HG02623 (cell line): ENCODE data around the gene TEX13C.
A peak's percentile ranks its signal among the peaks of the same experiment; 100 is the strongest.
"Not testable (repeated sequence)": the region's sequence is repeated elsewhere in the genome, so short reads cannot be mapped to it uniquely, and the experiment has no call there.

Experiments used
- ATAC-seq: cut with Tn5 transposase; IDR thresholded peaks from one replicate; pipeline ENCODE4 v1.9.1; 2021; ENCODE audit warnings: moderate library complexity; ENCODE audit not compliant: unreplicated experiment

The TEX13C gene

DNA sequence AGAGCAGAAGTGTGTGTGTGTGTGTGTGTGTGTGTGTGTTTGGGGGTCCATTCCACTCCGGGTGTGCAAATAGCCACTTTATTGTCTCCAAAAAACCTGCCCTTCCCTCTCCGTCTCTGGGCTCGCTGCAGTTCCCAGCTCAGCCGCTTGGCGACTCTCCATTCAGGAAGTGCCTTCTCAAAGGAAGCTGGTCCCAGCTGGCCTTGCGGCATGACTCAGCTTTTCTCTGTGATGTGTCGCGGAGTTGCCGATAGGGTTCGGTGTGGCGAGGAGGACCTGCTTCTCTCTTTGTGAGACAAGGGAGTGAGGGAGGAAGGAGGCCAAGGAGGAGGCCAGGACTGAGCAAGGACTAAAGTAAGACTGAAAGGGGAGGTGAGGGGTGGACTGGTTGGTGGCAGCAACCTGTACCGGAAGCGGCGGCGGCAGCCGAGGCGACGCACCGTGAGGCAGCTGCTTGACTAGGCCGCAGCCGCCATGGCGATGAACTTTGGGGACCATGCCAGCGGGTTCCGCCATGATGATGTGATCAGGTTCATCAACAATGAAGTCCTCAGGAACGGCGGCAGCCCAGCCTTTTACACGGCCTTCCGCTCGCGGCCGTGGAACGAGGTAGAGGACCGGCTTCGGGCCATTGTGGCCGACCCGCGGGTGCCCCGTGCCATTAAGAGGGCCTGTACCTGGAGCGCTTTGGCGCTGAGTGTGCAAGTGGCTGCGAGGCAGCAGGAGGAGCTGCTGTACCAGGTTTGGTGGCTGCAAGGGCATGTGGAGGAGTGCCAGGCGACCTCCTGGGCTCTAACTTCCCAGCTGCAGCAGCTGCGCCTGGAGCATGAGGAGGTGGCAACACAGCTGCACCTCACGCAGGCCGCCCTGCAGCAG lies at the start of gene TEX13C:
Gene TEX13C (plus strand): TSS at position 226 of the 876 bp plus-strand sequence. CDS start 249 bp downstream, at position 475.
- no peak for ATAC-seq

DNA sequence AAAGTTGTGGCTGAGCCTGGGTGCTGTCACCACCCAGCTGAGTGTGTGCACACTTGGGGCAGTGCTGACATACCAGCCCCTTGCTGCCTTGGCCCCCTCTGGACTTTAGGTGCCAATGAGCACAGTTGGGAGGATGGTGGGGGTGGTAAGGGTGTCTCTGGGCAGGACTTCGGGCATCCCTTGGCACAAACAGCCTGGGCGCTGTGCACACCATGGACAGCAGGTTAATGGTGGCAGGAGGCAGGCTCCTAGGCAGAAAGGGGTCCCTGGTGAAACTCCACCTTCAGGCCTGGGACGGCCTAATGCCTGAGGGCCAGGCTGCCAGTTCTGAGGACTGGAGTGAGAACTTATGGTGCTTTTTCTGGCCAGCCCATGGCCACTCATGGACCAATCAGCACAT lies 32.4 kb upstream of the TEX13C start:
- no peak for ATAC-seq

DNA sequence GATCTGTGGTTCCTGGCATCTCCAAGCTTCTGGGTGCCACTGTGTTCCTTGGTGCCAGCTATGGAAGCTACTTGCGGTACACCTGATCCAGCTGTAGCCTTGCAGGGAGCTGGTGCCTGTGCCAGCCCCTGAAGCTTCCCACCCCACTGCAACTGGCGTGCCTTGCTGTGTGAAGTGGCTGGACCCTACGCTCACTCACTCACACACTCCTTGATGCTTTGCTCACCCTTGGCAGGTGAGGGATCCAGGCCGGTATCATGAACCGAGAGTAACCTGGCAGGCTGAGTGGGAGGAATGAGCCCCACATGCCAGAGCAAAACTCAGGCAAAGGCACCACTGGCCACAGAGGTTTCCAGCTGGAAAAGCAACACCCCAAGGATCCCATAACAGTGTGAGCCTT lies 31.3 kb upstream of the TEX13C start:
- no peak for ATAC-seq

DNA sequence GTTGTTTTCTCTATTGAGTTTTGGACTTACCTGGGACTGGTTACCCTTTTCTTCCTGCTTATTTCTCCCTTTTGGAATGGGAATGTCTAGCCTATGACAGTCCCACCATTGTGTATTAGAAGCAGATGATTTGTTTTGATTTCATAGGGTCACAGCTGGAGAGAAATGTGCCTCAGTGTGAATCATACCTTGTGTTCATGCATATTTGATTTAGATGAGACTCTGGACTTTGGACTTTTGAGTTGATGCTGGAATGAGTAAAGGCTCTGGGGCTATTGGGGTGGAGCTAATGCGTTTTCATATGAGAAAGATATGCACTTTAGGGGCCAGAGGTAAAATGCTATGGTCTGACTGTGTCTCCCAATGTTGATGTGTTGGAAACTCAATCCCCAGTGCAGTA lies 30.5 kb upstream of the TEX13C start:
- no peak for ATAC-seq

DNA sequence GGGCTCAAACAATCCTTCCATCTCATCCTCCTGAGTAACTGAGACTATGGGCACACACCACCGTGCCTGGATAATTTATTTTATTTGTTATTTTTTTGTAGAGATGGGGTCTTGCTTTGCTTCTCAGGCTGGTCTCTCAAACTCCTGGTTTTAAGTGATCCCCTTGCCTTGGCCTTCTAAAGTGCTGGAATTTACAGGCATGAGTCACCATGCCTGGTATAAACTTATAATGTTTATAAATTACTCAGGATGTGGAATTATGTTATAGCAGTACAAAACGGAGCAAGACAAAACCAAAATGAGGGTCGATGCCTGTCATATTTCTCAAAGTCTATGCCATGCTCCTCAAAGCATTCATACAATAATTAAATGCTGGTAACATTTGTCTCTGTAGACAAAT lies 29.8 kb upstream of the TEX13C start:
- no peak for ATAC-seq

DNA sequence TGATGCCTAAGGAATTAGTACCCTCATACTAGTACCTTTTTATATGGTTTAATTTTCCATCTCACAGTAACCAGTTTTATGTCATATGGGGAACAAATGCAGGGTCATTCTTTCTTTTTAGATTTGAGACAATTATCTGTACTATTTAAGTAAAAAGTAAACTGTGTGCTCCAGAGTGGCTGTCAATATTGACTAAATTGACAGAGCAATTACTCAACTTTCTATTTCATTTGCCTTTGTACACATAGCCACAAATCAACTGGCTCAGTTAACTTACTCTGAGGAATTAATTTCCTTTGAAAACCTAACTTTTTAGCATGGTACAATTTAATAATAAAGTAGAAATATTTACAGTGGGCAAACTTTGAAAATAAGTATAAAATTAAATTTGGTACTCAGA lies 28.5 kb upstream of the TEX13C start:
- no peak for ATAC-seq

DNA sequence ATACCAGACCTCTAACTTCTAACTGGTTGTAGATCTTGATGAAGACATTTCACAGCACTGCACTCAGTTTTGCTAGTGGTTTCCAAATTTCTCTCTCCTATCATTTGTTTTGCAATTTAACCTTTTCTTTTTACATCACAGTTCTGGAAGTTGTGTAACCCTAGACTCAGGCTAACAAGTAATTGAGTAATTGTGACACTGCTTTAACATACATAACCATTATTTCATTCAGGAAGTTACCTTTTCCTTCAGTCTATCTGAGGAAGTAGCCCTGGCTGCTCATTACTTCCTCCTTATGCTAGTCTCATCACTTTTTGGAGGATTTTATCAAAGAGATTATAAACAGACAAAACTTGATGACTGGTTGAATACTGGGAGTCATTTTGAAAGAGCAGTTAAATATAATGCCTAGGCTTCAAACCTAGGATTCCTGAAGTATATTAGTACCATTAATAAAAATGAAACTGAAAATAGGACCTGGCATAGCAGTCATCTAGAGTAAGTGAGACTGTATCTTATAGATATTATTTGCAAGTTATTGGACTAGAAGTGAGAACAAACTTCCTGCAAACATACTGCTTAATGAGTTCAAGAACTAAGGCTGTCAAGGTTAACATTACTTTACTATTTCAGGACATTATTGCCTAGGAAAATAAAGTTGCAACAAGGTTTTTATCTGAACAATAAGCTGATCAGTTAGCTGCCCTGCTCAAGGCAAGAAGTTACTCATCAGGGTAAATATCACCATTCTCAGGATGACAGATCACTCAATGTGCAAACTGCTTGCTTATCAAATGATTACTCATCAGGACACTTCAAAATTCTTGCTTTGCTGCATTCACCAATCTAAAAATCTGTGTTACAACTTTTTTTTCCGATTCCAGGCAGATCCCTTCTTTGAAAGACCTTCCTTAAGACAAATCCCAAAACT lies 25.6 kb upstream of the TEX13C start:
- ATAC-seq, result peak; percentile 42

DNA sequence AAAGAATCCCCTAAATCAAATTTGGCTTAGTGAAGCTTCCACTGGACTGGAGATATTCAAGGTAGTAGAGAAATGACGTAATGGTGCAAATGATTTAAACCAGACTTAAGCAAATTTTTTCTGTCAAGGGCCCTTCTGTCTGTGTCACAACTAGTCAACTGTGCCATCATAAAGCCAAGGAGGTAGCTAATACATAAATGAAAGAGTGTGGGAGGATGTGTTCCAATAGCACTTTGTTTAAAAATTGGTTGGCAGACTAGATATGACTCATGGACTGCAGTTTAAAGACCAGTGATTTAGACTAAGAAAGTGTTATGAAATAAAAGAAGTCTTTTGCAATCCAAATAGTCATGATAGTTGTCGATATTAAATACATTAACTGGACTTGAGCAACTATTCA lies 24.3 kb upstream of the TEX13C start:
- peak; percentile 80 for ATAC-seq

DNA sequence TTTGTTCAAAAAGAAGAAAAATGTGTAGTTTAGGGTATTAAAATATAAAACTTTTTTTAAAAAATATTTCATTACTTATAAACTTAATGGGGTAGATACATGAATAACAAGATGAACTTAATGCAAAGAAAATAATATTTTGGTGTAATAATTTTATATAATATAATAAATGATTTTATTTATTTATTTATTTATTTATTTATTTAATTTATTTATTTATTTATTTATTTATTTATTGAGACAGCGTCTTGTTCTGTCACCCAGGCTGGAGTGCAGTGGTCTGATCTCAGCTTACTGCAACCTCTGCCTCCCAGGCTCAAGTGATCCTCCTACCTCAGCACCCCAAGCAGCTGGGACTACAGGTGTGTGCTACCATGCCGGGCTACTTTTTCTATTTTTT lies 20.8 kb upstream of the TEX13C start:
- no peak for ATAC-seq

DNA sequence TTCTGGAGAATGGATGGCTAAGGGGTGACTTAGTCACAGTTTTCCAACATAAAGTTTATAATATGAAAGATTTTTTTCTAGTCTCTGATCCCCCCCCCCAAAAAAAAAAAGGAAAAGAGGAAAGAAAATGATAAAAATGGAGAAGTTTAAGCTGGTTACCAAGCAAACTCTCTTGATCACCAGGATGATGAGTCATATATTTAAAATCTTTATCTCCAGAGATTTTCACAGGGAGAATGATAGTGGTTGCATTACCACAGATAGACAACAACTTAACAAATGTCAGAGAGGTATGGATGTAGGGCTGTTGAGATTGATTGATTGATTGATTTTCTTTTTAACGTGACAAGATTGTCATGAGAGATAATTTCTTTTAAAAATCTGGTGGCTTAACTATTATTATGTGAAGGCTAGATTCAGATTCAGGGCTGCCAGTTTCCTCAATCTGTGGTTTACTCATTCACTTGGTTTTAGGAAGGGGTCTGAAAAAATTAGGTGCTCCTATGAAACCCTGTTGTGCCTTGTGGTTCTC lies 13.3 kb upstream of the TEX13C start:
- ATAC-seq, result no peak

DNA sequence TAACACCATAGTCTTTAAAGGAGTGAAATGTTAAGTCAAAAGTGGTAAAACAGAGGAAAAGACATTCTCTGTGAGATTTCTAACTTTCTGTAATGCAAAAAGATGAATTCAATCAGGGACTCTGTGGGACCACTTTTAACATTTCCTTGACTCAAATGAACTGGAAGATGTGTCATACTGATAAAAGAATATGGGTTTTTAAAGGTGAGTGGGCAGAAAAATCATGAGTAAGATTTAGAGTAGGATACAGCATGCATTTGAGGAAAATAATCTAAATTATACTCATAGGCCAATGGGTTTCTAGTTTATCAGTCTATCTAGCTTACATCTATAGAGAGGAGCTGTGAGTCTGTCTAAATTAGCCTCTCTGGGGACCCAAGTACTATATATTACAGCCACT lies 11.0 kb upstream of the TEX13C start:
- no peak for ATAC-seq

DNA sequence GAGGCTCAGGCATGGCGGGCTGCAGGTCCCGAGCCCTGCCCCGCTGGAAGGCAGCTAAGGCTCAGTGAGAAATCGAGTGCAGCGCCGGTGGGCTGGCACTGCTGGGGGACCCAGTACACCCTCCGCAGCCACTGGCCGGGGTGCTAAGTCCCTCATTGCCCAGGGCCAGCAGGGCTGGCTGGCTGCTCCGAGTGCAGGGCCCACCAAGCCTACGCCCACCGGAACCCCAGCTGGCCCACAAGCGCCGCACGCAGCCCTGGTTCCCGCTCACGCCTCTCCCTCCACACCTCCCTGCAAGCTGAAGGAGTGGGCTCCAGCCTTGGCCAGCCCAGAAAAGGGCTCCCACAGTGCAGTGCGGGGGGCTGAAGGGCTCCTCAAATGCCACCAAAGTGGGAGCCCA lies 505 bp upstream of the TEX13C start:
- ATAC-seq, result not testable (repeated sequence)

DNA sequence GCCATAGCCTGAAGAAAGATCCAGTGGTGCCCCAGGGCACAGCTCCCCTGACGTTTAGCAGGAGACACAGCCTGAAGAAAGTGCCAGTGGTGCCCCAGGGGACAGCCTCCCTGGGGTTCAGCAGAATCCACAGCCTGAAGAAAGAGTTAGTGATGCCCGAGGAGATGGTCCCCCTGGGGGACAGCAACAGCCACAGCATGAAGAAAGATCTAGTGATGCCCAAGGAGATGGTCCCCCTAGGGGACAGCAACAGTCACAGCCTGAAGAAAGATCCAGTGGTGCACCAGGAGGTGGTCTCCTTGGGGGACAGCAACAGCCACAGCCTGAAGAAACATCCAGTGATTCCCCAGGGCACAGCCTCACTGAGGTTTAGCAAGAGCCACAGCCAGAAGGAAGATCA lies 2.8 kb downstream of the TEX13C start:
- ATAC-seq, result no peak

DNA sequence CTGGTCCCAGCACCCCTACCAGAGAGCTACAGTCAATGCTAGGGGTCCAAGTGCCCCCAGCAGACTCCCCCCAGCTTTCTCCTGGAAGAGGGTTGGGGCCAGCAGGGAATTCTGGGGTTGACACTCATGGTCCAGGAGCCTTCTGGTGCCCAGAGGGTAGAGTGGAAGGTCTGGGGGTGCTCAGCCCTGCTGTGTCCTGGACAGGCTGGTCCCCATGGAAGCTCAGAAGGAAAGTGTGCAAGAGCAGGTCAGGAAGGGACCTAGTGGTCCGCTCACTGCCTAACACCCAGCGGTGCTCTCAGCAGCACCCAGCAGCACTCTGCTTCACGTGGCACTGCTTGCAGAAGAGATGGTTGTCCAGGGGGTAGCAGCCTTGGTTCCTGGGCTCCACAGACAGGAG lies 6.9 kb downstream of the TEX13C start:
- no peak for ATAC-seq

DNA sequence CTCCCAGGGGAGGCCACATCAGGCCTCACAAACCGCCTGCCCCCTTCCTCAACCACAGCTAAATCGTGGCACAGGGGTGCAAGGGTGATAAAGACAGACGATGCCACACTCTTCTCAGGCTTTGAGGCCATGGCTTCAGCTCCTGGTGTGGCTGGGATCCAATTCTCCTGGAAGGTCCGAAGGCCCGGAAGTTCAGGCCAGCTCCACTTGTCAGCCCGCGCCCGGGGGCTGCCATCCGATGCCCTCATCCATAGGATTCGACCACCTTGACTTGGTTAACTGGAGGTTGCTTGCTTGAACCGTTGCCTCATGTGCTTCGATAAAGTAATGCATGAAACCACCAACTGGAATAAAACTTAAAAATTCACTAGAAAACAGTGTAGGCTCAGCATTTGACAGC lies 8.2 kb downstream of the TEX13C start:
- no peak for ATAC-seq

DNA sequence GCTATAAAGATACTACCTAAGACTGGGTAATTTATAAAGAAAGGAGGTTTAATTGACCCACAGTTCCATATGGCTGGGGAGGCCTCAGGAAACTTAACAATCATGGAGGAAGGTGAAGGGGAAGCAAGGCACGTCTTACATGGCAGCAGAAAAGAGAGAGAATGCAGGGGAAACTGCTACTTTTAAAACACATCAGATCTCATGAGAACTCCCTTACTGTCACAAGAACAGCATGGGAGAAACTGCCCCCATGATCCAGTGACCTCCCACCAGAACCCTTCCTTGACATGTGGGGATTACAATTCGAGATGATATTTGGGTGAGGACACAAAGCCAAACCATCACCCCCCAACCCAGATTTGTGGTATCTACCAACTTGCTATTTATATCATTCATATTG lies 13.9 kb downstream of the TEX13C start:
- no peak for ATAC-seq

DNA sequence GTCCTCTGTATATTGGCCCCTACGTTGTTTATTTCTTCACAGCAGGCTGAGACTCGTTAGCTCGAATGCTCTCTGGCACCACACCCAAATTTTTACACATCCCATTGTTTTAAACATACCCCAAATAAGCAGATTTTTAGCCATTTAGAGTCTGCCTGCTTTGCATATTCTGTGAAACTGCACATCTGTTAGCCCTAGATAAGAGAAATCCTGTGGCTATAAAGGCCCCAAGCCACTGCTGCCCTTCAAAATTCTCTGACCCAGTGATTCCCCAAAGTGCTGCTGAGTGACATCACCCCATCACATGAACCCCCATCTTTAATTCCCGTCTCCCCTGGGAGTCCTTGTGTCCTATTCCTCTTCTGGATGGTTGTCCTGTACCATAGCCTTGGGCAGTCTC lies 20.8 kb downstream of the TEX13C start:
- ATAC-seq, result no peak

DNA sequence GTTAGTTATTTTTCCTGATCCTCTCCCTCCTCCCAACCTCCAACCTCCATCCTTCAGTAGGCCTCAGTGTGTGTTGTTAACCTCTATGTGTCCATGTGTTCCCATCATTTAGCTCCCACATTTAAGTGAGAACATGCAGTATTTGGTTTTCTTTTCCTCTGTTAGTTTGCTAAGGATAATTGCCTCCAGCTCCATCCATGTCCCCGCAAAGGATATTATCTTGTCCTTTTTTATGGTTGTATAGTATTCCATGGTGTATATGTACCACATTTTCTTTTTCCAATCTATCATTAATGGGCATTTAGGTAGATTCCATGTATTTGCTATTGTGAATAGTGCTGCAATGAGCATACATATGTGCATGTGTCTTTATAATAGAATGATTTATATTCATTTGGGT lies 54.5 kb downstream of the TEX13C start:
- no peak for ATAC-seq
